HG03378 (cell line): Measurements from ENCODE around the gene RXRG.

Experiments
- ATAC-seq: cut with Tn5 transposase; IDR thresholded peaks from one replicate; pipeline ENCODE4 v1.9.1; 2021; ENCODE audit warnings: mild to moderate bottlenecking, moderate library complexity; ENCODE audit not compliant: unreplicated experiment

Gene RXRG

DNA sequence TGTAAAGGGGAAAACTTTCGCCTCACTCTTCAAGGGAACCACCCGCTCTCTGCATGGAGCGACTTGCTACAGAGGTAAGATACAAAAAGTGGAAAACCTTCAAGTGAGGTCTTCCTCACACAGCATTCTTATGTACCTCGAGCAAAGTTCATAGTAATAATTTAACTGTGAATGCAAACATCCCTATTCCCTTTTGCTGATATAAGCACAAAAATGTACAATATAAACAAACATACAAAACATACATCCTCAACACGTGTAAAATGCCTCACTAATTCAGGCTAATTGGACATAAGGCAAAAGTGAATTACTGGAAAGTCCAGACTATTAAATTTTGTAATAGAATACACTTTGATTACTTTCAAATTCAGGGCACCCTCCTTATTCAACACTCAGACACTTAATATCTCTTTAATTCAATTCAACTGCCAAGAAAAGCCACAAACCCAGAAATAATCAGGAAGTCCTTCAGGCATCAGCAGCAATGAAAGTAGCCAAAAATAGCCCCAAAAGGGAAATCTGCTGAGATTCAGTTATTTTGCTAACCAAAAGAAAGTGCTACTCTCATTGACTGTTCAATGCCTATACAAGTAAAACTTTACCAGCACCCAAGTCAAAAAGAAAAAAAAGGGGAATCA is 73.2 kb downstream of the RXRG start:
- no peak for ATAC-seq

DNA sequence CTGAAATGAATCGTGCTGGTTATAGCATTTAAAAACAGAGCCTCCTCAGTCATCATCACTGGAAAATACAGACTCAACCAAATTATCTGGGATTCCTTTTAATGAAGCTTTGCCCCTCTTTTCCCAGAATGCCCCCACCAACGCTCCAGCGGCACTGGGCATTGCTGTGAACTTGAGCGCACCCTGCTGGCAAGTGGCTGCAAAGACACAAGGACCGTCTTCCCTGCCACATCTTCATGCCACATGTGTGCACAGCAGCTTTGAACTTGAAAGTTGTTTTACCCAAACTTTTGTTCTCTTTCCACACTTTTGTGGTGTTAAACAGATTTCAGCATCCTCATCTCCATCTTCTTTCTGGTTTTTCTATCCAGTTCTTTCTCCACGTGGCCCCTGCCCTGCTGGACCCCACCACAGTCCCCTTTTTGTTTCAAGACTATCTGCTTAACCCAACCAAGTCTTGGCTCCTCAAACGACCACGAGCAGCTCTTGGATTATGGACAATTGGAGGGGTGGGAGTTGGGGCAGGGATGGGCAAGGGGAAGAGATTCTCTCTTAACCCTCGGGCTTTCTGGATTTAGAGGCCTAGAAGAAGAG is 75.6 kb downstream of the RXRG start:
- peak; percentile 71 for ATAC-seq

DNA sequence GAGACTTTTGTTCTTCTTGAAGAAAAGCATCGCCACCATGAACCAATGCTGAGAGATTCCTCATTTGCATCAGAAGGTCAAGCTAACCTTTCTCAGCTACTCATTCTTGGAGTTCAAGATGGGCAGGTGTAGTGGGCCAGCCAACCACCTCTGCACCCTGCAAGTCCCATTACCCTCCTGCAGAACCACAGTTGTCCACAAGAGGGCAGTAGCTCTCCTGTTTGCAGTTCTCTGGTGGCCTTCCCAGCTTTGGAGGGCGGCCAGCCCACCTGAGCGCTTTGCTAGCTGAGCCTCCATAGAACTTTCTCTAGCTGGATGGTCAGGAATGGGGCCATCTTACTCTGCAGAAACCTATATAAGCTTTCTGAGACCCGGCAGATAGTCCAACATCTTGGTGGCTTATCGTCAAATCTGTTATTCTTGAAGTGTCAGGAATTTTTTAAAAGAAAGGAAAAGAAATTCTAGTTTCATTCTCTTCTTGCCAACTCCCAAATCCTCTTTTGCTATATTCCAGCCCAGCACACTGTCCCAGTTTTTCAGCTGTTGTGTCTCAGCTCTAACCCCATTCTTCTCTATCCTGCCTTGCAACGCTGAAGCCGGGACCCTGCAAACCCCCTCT is 77.4 kb downstream of the RXRG start:
- peak; percentile 67 for ATAC-seq

DNA sequence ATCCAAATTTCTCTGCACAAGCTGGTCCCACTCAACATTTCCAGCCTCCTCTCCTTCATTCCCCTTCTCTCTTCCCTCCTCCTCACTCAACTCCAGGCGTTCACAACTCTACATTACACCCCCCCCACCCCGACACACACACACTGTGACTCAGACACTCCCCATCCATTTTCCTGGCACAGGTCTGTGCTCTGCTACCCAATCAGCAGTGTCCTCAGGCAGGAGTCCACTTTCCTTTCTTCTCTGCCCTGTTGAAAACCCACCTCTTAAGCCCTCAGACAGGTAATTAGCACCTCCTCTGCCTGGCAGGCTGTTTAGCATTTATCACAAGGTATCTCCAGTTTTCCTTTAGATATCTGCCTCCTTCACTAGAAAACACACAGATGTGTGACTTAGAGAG is 79.6 kb downstream of the RXRG start:
- no peak for ATAC-seq

- ATAC-seq: no peak
Measured at GRCh38 chr1:165364568-165365133, 80.3 kb downstream of the RXRG start.

GRCh38 chr1:165356876-165357275 is 88.0 kb downstream of the RXRG start:
- ATAC-seq: no peak

- ATAC-seq: no peak
Measured at GRCh38 chr1:165355977-165356811, 88.7 kb downstream of the RXRG start, which contains the start of gene LMX1A. Gene LMX1A, minus strand, starts transcription at chr1:165356715. Its CDS starts 1,156 bp downstream, at chr1:165355559.

DNA sequence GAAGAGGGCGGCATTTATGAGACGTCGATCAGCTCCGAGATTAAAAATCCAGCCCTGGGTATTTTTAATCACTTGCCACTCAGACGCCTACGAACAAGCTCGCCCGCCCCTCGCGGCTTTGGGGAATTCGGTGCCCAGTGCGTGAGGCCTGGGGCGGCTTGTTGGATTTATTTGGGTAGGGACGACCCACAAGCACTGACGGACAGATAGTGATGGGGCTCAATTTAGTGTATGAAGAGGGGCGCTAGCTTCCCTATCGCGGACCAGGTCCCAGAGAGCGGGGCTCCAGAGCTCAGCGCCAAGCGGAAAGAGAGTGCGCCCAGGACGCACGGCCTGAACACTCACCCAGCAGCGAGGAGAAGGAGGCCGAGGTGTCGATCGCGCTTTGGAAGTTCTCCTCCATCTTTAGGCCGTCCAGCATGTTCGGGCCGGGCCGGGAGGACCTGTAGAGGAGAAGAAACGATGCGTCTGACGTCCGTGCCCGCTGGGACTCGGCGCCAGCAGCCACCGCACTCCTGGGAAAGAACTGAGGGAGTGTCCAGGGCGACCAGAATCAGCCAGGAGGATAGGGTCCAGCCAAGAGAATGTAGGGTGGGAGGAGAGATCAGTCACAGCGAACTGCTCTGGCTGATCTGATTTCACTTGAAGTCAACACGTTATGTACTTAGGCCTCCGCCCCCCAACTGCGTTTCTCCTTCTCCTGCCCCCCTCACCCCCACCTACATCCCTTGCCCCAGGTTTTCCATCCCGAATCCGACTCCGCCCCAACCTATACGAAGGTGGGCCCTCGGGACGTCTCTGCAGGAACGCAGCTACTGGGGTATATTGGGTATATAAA is 89.6 kb downstream of the RXRG start:
- no peak for ATAC-seq

GRCh38 chr1:165354739-165355138 is 90.2 kb downstream of the RXRG start:
- no peak for ATAC-seq

- ATAC-seq: no peak
Measured at GRCh38 chr1:165353731-165354671, 90.9 kb downstream of the RXRG start.

DNA sequence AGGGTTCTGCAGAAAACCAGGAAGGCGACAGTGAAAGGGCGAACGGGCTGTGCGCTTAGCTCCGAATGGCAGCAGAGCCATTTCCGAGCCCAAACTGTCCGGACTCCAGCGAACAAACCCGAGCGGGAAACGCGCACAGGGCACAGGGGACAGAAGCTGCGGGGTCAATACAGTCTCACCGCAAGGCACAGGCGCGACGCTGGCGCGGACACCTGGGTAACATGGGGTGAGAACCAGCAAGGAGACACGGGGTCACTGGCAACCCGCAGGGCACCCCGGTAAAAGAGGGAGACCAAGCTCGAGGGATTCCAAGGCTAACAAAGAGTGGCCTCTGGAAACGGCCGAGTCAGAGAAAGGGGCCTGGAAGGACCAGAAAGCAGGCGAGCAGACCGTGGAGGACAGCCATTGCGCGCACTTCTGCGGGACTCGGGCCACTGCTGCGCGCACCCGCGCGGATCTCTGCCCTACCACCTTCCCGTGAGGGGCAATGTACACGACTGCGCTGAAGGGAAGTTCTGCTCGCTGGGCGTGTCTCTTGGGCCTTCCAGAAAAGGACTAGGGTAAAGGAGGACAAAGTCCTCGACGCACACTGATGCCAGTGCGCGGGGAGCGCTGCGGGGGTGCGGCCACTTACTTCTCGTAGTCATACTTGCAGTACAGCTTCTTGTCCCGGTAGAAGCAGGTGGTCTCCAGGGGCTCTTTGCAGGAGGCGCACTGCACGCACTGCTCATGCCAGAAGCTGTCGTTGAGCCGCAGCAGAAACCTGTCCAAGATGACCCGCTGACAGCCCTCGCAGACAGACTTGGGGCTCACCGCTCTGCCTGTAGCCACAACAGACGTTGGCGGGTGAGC is 92.3 kb downstream of the RXRG start:
- ATAC-seq: no peak

GRCh38 chr1:165351863-165352441 is 93.0 kb downstream of the RXRG start:
- ATAC-seq: no peak
